B cell (primary cell): ENCODE measurements around the gene TSEN15. TPM values are rescaled to one million over a fixed set of nuclear protein-coding genes. Genes with fewer than 3 reads are reported as not detected.

ENCODE experiments used
- ATAC-seq: fragments of 200-7000 bp; cut with Tn5 transposase; one replicate; pipeline ENCODE4 v1.10.0; 2021; ENCODE audit warnings: low read depth, mild to moderate bottlenecking, moderate number of reproducible peaks, moderate library complexity
- CTCF ChIA-PET: fragments of 350-600 bp; sonication (Branson Sonifier 250); formaldehyde crosslinking; loops from one replicate; lab custom pipeline; 2021; ENCODE audit warnings: antibody characterized with exemption, inconsistent platforms; lab: Charles Lee
- POLR2A ChIA-PET: fragments of 350-600 bp; sonication (Branson Sonifier 250); formaldehyde crosslinking; loops from one replicate; lab custom pipeline; 2021; ENCODE audit warnings: antibody characterized with exemption; lab: Charles Lee
- DNase-seq: peaks from one replicate; pipeline ENCODE4 v3.0.0; 2013
- H2AFZ ChIP-seq: 2 replicates; pipeline ENCODE4 v1.6.1; 2012; ENCODE audit warnings: mild to moderate bottlenecking, low read depth, low read length; ENCODE audit not compliant: insufficient read depth, poor library complexity, severe bottlenecking
- H3K27ac ChIP-seq, 2 donors: 1 replicate in 1 of 2; 2 replicates in 1 of 2; pipeline ENCODE4 v1.5.1; 2012 to 2013; ENCODE audit warnings: low read length in 2 of 2, mild to moderate bottlenecking in 2 of 2, moderate library complexity in 1 of 2
- H3K27me3 ChIP-seq, 4 experiments: fragments of 200-600 bp in 1 of 4; sonication (generic) in 1 of 4; replicated peaks in 1 of 4; 1 replicate in 2 of 4; 2 replicates in 2 of 4; pipeline versions ENCODE4 v1.6.1 to v1.7.0; 2013 to 2016; ENCODE audit warnings: low read length in 3 of 4, mild to moderate bottlenecking in 2 of 4, mixed read lengths in 1 of 4, moderate library complexity in 1 of 4; ENCODE audit not compliant: insufficient read depth in 4 of 4, control insufficient read depth in 3 of 4; ENCODE audit errors: control extremely low read depth in 1 of 4
- H3K36me3 ChIP-seq, 2 experiments: replicated peaks in 1 of 2; 1 replicate in 1 of 2; 2 replicates in 1 of 2; pipeline versions ENCODE4 v1.6.1 to v1.7.1; 2013; ENCODE audit warnings: low read length in 1 of 2; ENCODE audit not compliant: insufficient read depth in 2 of 2, control insufficient read depth in 1 of 2; ENCODE audit errors: control extremely low read depth in 1 of 2, extremely low read depth in 1 of 2
- H3K4me1 ChIP-seq, 2 donors: fragments of 200-600 bp in 1 of 2; sonication (generic) in 1 of 2; 1 replicate in 1 of 2; 2 replicates in 1 of 2; pipeline versions ENCODE4 v1.5.1 to v1.6.1; 2013 to 2017; ENCODE audit warnings: low read length in 2 of 2; ENCODE audit not compliant: control insufficient read depth in 2 of 2, insufficient read depth in 2 of 2
- H3K4me2 ChIP-seq: replicated peaks from 2 replicates; pipeline ENCODE3; 2012; ENCODE audit warnings: mild to moderate bottlenecking, low read depth, low read length; ENCODE audit not compliant: poor library complexity, severe bottlenecking
- H3K4me3 ChIP-seq, 5 experiments: fragments of 200-600 bp in 1 of 5; sonication (generic) in 1 of 5; 1 replicate in 3 of 5; 2 replicates in 2 of 5; pipeline versions ENCODE4 v1.5.1 to v1.7.0; 2011 to 2016; ENCODE audit warnings: low read length in 4 of 5, mild to moderate bottlenecking in 4 of 5, low read depth in 2 of 5, control low read depth in 1 of 5, moderate library complexity in 1 of 5; ENCODE audit not compliant: insufficient read depth in 1 of 5; ENCODE audit errors: control extremely low read depth in 1 of 5, extremely low read depth in 1 of 5
- H3K79me2 ChIP-seq: fragments of 200-600 bp; sonication (generic); one replicate; pipeline ENCODE4 v1.6.0; 2016; ENCODE audit warnings: low read length; ENCODE audit not compliant: control insufficient read depth, insufficient read depth
- H3K9ac ChIP-seq: fragments of 200-600 bp; sonication (generic); 2 replicates; pipeline ENCODE4 v1.6.1; 2017; ENCODE audit warnings: mild to moderate bottlenecking, low read length, moderate library complexity
- H3K9me3 ChIP-seq, 3 donors: one replicate each; pipeline versions ENCODE4 v1.6.1 to v1.7.1; 2013; ENCODE audit warnings: low read length in 2 of 3; ENCODE audit not compliant: control insufficient read depth in 2 of 3, insufficient read depth in 1 of 3; ENCODE audit errors: control extremely low read depth in 1 of 3
- H4K20me1 ChIP-seq: 2 replicates; pipeline ENCODE4 v1.6.0; 2012; ENCODE audit warnings: mild to moderate bottlenecking, low read length; ENCODE audit not compliant: insufficient read depth, control insufficient read depth, poor library complexity, severe bottlenecking
- H3K27ac Mint-ChIP-seq: one replicate; pipeline ENCODE4 v1.8.0; 2021; ENCODE audit warnings: mixed read lengths
- H3K27me3 Mint-ChIP-seq: one replicate; pipeline ENCODE4 v1.8.0; 2021; ENCODE audit warnings: mixed read lengths
- H3K4me1 Mint-ChIP-seq: one replicate; pipeline ENCODE4 v1.8.0; 2021; ENCODE audit warnings: mixed read lengths
- H3K4me3 Mint-ChIP-seq: one replicate; pipeline ENCODE4 v1.8.0; 2021; ENCODE audit warnings: mixed read lengths
- H3K9me3 Mint-ChIP-seq: one replicate; pipeline ENCODE4 v1.8.0; 2022; ENCODE audit warnings: mixed read lengths; ENCODE audit not compliant: insufficient read depth
- CTCF ChIP-seq: fragments of 200-600 bp; IDR thresholded peaks from one replicate; pipeline ENCODE4 v1.8.0; 2022; ENCODE audit warnings: antibody characterized with exemption, mild to moderate bottlenecking
- EZH2 ChIP-seq: IDR thresholded peaks from 2 replicates; pipeline ENCODE4 v1.6.1; 2012; ENCODE audit warnings: borderline replicate concordance, low read depth, mild to moderate bottlenecking, moderate library complexity, low read length; ENCODE audit not compliant: insufficient read depth, poor library complexity, severe bottlenecking
- WGBS: methylation state at CpG from one replicate; pipeline ENCODE4 v1.1.5; 2013; ENCODE audit warnings: missing lambda C conversion rate; ENCODE audit not compliant: insufficient coverage; 5-methylcytosine and 5-hydroxymethylcytosine counted together
- intact Hi-C: fragments of 100-400 bp; cut with micrococcal nuclease; formaldehyde crosslinking; loops from one replicate; pipeline ENCODE4 v1.10.0; 2022
- polyA plus RNA-seq: library from polyadenylated mRNA; depleted of rRNA; stranded (reverse); fragments of >200 nt; gene quantifications from 2 replicates; pipeline ENCODE4 v1.2.3, GENCODE V29; 2012
- total RNA-seq, 2 donors: library from RNA; stranded (reverse); fragments of 120-200 nt in 1 of 2; gene quantifications; 1 replicate in 1 of 2; 2 replicates in 1 of 2; pipeline versions ENCODE4 v1.2.3 to v1.2.4, GENCODE V29; 2013 to 2022

Gene TSEN15
- total and polyA plus RNA-seq, 2 donors (not counting 1 experiment from before 2014, with no cell fraction given): 15.5 to 25.2 TPM

- H3K79me2 ChIP-seq: no peaks in the 10 kb centered on the region
- no peak for ATAC-seq
- no peak overlapping the region for H3K4me3 Mint-ChIP-seq
- no peaks in the 10 kb centered on the region for H3K4me1 ChIP-seq
- no peaks in the 10 kb centered on the region for H3K9me3 Mint-ChIP-seq
- 100% methylated on average over 3 of the region's 6 CpGs for WGBS
- no peak for DNase-seq
- ChIA-PET CTCF (no interaction called here), POLR2A (no interaction called here)
- H3K27ac Mint-ChIP-seq: no peak overlapping the region
- H4K20me1 ChIP-seq: no peaks in the 10 kb centered on the region
- no peak overlapping the region for H3K4me2 ChIP-seq
- H3K36me3 ChIP-seq: no peaks in the 10 kb centered on the region
- H3K9me3 ChIP-seq: no peaks in the 10 kb centered on the region
- TF ChIP-seq EZH2: no peak
- intact Hi-C loops: no loop called here
- no peak overlapping the region for H2AFZ ChIP-seq
- peaks cover 37% of the 10 kb centered on the region for H3K27me3 Mint-ChIP-seq
- H3K4me3 ChIP-seq: no peak overlapping the region
- H3K4me1 Mint-ChIP-seq: no peaks in the 10 kb centered on the region
- H3K9ac ChIP-seq: no peak overlapping the region
- H3K27me3 ChIP-seq: peaks cover 0 to 10% (median 7%) of the 10 kb centered on the region in 4 experiments
- H3K27ac ChIP-seq: no peak overlapping the region
Measured at GRCh38 chr1:184027826-184028695, 23.5 kb upstream of the TSEN15 start.

- H3K4me1 Mint-ChIP-seq: no peaks in the 10 kb centered on the region
- no peaks in the 10 kb centered on the region for H3K36me3 ChIP-seq
- no peak overlapping the region for H3K4me3 ChIP-seq
- H3K4me1 ChIP-seq: no peaks in the 10 kb centered on the region
- H2AFZ ChIP-seq: no peak overlapping the region
- DNase-seq (no peak), ATAC-seq (no peak)
- H3K27me3 Mint-ChIP-seq: peaks cover 45% of the 10 kb centered on the region
- H3K9me3 ChIP-seq: no peaks in the 10 kb centered on the region
- peaks cover 3 to 15% (median 9%) of the 10 kb centered on the region in 4 experiments for H3K27me3 ChIP-seq
- no peak overlapping the region for H3K4me3 Mint-ChIP-seq
- no peaks in the 10 kb centered on the region for H4K20me1 ChIP-seq
- H3K4me2 ChIP-seq: no peak overlapping the region
- H3K9ac ChIP-seq: no peak overlapping the region
- H3K27ac Mint-ChIP-seq: no peak overlapping the region
- intact Hi-C loops: no loop called here
- H3K9me3 Mint-ChIP-seq: no peaks in the 10 kb centered on the region
- H3K79me2 ChIP-seq: no peaks in the 10 kb centered on the region
- CTCF ChIA-PET: no interaction called here
- no peak overlapping the region for H3K27ac ChIP-seq
- POLR2A ChIA-PET: no interaction called here
- 87% methylated on average over 2 of the region's 5 CpGs for WGBS
- TF ChIP-seq CTCF (no peak), EZH2 (no peak)
Measured at GRCh38 chr1:184028854-184029623, 22.5 kb upstream of the TSEN15 start.
